Measurements from ENCODE around the gene TFAP2A. TPM values are rescaled to one million over a fixed set of nuclear protein-coding genes. Genes with fewer than 3 reads are reported as not detected.

Gene TFAP2A
- total RNA-seq, 6 experiments from 2014 or later = 64.1 to 89.0 (median 83.8) TPM

- no peak for DNase-seq
- no peak for TF ChIP-seq CTCF (IDR thresholded peaks at IDR 0.05)
- Mint-ChIP-seq H3K27me3 (ENCODE audit: insufficient read depth) (peaks cover 22% of the 10 kb centered on the region), H3K4me3 (peak overlapping the region; percentile 99), H3K9me3 (peaks cover 10% of the 10 kb centered on the region), H3K4me1 (ENCODE audit: low read depth) (peaks cover 33% of the 10 kb centered on the region), H3K36me3 (ENCODE audit: low read depth) (peaks cover 73% of the 10 kb centered on the region), H3K27ac (peak overlapping the region; percentile 99)
Observed at GRCh38 chr6:10411131-10411970, 3.5 kb downstream of the TFAP2A start.

- TF ChIP-seq CTCF (IDR thresholded peaks at IDR 0.05) = no peak
- Mint-ChIP-seq H3K36me3 (ENCODE audit: low read depth) (peaks cover 83% of the 10 kb centered on the region), H3K4me3 (peak overlapping the region; percentile 99), H3K4me1 (ENCODE audit: low read depth) (peaks cover 36% of the 10 kb centered on the region), H3K9me3 (peaks cover 10% of the 10 kb centered on the region), H3K27me3 (ENCODE audit: insufficient read depth) (peaks cover 22% of the 10 kb centered on the region), H3K27ac (peak overlapping the region; percentile 99)
- DNase-seq = no peak
Observed at GRCh38 chr6:10410207-10411050, 4.4 kb downstream of the TFAP2A start.

- DNase-seq = no peak
- H3K27me3 Mint-ChIP-seq (ENCODE audit: insufficient read depth) = peaks cover 22% of the 10 kb centered on the region
- peaks cover 39% of the 10 kb centered on the region for H3K4me1 Mint-ChIP-seq (ENCODE audit: low read depth)
- H3K27ac Mint-ChIP-seq = peak overlapping the region; percentile 99
- H3K36me3 Mint-ChIP-seq (ENCODE audit: low read depth) = peaks cover 89% of the 10 kb centered on the region
- peaks cover 10% of the 10 kb centered on the region for H3K9me3 Mint-ChIP-seq
- H3K4me3 Mint-ChIP-seq = peak overlapping the region; percentile 99
- TF ChIP-seq CTCF (IDR thresholded peaks at IDR 0.05) = no peak
Observed at GRCh38 chr6:10409731-10410206, 5.1 kb downstream of the TFAP2A start.

GRCh38 chr6:10409233-10409721, 5.6 kb downstream of the TFAP2A start:
- Mint-ChIP-seq H3K27ac (peak overlapping the region; percentile 99), H3K9me3 (peaks cover 10% of the 10 kb centered on the region), H3K36me3 (ENCODE audit: low read depth) (peaks cover 92% of the 10 kb centered on the region), H3K27me3 (ENCODE audit: insufficient read depth) (peaks cover 22% of the 10 kb centered on the region), H3K4me3 (peak overlapping the region; percentile 99), H3K4me1 (ENCODE audit: low read depth) (peaks cover 39% of the 10 kb centered on the region)
- DNase-seq = no peak
- TF ChIP-seq CTCF (IDR thresholded peaks at IDR 0.05) = no peak

GRCh38 chr6:10408457-10408856, 6.4 kb downstream of the TFAP2A start:
- Mint-ChIP-seq H3K36me3 (ENCODE audit: low read depth) (peaks cover 84% of the 10 kb centered on the region), H3K9me3 (peaks cover 10% of the 10 kb centered on the region), H3K27ac (peak overlapping the region; percentile 99), H3K4me1 (ENCODE audit: low read depth) (peaks cover 44% of the 10 kb centered on the region), H3K4me3 (peak overlapping the region; percentile 99), H3K27me3 (ENCODE audit: insufficient read depth) (peaks cover 16% of the 10 kb centered on the region)
- DNase-seq = no peak
- no peak for TF ChIP-seq CTCF (IDR thresholded peaks at IDR 0.05)

Data from HFFc6 (cell line).